Activated CD4-positive, alpha-beta T cell treated with anti-CD3 and anti-CD28 coated beads, Interleukin-2, Interleukin-4, amounts not matched to agents 100 ng/mL and 50 ng/mL, durations not matched to agents 16 hours and 8 hours (primary cell): ENCODE results near the gene ZDHHC8.
A peak's percentile ranks its signal among the peaks of the same experiment; 100 is the strongest.

Source experiments
- DNase-seq: peaks from one replicate; pipeline ENCODE4 v3.0.0-alpha.2; 2020; ENCODE audit warnings: low spot score

ZDHHC8 gene

DNA sequence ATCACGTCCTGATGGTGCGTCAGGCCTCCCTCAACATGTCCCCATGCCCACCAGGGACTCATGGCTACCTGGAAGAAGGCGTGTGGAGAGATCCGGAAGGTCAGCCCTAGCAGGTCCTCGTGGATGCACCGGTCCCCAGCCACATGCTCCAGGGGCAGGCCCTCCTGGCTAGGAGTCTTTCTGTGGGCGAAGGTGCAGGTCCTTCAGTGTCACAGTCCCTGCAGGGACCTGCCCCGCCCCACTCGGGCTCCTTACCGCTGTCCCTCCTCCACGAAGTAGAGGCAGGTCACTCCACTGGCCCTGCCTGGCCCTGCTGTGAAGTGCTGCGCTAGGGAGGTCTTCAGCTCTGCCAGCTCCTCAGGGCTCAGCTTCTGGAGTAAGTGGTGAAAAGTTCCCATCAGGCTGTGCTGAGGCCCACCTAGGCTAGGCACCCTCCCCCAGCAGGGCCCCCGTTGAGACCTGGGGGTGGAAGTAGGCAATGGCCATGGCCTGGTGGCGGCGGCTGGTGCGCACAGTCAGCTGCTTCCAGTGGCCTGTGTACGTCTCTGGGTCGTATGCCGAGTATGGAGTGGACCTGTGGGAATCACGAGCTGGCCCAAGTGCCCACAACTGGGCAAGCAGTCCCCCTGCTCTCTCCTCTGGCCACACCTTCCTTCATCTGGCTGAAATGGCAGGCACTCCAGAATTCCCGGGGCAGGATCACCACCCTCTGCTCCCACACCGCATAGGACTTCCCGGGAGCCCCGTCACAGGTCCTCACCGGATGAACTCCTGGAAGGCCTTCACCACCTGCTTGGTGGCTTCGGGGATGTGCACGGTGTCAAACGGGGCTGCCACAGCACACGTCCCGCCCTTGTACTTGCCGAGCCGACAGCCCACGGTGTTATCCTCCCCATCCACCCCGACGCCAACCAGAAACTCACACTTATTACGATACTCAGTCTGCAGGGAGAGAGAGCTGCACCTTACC is 16.8 kb upstream of the ZDHHC8 start:
- no peak for DNase-seq

DNA sequence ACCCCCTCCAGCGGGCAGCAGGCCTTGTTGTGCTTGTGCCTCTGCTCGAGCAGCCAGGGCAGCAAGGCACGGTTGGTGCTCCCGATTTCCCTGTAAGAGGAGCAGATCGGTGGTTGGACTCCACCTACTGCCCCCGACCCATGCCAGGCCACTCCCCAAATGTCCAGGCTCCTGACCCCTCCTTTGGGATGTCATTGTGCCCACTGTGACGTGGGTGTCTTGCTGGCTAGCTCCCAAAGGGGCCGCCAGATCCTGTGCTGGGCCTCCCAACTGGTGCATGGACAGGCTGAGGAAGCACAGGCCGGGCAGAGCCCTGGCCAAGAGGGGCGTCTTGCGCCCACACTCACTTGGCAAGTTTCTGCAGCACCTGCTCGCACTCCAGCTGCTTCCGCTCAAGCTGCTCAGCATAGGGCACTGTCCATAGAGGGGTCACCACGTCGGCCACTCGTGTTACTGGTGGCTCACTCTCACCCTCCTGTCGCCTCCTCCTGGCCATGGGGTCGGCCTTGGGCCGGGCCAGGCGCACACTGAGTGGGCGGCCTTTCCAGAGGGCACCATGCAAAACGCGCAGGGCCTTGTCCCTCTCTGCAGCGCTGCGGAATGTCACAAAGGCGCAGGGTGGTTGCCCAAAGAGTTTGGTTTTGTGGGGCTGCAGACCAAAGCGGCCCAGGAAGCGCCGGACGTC is 15.8 kb upstream of the ZDHHC8 start, which contains the start of gene RANBP1:
TSS of gene RANBP1 (plus strand) at position 414 of the 685 bp plus-strand sequence. CDS start at position 495, 81 bp downstream.
- DNase-seq = no peak

DNA sequence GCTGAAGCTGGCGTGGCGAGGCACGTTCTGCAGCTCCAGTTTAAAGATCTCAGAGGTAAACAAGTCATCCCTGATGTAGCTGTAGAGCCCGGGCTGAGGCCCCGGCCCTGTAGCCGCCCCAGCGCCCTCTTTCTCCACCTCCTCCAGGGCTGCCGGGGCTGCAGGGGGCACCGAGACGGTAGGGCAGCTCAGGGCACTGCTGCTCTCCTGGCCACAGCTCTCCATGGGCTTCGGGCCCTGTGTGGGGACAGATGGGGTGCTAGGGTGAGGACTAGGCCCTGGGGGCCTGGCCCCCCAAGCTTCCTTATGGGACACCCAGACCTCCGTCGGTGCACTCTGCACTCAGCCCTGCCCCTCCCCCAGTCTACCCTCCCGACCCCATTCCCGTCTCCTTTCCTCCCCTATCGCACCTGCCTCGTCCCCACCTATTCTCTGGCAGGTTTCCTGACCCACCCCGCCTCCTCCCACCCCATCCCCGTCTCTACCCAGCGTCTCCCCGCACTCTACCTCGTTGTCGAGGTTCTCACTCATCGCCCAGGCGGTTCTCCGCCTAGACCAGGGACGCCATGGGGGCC is 15.1 kb upstream of the ZDHHC8 start:
- no peak for DNase-seq

DNA sequence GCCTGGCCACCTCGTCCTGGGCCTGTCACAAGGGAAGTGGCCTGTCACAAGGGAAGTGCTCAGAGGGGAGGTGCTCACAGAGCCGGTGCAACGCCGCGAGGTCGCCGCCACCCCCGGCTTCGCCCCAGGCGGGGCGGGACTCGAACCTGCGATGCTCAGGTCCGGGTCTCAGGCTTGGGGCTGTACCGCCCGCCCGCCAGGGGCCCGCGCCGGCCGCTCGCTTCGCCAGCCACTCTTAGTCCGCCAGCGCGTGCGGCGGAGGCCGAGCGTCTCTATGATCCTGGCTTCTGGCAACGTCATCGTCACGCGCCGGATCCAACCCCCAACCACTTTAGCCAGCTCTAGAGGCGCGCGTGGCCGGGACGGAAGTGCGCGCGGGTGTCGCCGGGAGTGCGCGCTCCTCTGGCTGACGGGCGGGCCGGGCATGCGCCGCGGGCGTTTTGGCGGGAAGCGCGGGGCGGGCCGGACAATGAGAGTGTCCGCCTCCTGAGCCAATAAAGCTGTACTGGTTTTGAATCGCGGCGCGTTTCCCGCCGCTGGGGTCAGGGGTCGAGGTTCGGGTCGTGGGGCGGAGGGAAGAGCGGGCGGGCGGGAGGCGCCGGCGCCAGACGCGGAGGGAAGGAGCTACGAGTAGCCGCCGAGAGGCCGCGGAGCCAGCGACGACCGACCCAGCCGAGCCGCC is 14.5 kb upstream of the ZDHHC8 start, which contains the start of gene TRMT2A:
TSS of gene TRMT2A (minus strand) at position 276 of the 682 bp plus-strand sequence. CDS start 320 bp downstream, outside the sequence.
- peak; percentile 97 for DNase-seq

DNA sequence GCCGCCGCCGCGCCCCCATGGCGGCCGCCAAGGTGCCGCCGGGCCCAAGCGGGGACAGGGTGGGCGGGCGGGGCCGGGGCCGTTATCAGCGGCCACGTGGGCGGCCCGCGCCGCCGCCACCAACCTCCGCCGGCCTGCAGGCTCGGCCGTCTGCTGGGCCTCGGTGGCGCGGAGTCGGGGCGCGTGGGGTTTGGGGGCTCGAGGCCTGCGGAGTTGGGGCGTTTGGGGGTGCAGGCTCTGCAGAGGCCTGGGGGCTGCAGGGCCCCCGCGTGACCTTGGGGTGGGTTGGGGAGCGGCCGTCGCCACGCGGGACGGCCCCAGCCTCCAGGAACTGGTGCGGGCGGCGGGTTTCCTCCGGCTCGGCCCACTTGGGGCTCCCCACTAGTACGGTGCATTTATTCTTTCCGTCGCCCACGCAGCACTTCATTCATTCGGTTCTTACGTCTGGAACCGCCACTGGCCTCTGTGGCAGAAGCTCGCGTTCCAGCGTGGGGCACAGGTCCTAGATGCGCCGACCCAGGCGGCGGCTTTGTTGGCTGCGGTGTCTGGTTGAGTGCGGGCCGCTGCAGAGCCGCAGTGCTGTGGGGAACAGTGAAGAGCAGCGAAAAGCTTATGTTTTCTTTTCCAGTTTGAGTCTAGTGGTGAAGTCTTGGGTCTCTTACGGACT is 13.8 kb upstream of the ZDHHC8 start:
- peak; percentile 44 for DNase-seq

DNA sequence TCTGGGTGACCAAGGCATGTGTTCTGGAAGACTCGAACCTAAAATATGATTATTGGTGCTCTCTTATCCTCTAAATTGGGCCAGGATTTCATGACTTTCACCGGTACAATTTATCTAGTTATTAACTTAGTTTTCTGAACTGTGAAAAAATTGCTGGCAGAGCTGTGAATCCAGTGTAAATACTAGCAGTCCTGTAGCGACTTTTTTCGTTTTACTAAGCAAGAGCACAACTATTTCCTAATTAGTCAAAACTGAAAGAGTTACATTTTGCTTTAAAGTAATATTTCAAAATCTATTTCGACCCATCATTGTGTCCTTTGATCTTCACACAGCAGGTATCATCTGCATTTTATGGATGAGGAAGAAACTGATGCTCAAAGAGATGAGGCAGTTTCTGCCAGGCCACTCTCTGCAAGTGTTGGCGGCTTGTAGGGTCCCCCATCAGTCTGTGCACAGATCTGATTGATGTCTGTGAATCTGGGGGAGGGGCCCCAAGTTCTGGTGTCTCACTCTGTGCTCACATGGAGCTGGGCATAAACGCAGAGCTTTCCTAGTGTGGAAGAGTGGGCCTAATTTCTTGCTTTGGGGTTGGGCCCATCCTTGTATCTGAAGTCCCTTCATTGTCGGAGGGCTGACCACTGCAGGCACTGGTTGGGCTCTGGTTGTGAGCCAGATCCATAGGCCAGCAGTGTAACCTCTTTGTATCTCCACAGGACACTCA is 13.1 kb upstream of the ZDHHC8 start:
- DNase-seq = no peak

DNA sequence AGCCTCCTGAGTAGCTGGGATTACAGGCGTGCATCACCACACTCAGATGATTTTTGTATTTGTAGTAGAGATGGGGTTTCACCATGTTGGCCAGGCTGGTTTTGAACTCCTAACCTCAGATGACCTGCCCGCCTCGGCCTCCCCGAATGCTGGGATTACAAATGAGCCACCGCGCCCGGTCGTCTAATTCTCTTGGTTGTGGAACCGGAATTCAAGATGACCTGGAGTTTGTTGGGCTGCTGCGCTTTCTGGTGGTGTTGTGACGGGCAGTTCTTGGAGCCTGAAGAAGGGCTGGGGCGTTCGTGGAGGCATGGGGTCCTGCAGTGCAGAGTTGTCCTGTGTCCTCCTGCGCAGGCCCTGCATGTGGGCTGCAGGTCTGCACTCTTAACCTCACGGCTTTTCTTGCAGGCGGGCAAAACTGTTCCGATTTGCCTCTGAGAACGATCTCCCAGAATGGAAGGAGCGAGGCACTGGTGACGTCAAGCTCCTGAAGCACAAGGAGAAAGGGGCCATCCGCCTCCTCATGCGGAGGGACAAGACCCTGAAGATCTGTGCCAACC is 9.7 kb upstream of the ZDHHC8 start:
- DNase-seq = no peak

DNA sequence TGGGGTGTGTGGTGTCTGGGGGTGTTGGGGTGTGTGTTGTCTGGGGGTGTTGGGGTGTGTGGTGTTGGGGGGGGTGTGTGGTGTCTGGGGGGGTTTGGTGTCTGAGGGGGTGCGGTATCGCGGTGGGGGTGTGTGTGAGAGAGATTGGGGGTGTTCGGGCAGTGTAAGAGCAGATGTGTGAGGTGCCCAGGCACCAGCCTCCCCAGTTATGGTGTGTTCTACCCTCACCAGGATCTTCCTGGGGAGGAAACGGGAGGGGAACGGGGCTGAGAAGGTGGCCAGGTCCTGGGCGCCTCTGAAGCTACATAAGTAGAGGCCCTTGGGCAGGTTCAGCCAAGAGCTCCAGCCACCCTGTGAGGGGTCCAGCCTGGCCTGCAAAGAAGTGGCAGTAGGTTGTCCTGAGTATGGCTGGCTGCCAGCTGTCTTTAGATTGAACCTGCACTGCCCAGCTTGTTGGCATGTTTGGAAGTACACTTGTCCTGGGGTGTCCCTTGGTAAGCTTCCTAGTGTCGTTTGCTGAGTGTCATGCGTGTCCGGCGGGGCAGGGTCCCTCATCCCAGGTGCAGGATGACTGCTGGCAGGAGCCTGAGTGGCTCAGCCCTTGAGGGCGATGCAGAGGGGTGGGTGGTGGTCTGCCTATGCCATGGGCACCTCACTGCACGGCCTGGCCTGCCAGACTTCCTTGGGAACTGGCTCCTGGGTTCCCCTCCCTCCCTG is 8.1 kb upstream of the ZDHHC8 start:
- no peak for DNase-seq

DNA sequence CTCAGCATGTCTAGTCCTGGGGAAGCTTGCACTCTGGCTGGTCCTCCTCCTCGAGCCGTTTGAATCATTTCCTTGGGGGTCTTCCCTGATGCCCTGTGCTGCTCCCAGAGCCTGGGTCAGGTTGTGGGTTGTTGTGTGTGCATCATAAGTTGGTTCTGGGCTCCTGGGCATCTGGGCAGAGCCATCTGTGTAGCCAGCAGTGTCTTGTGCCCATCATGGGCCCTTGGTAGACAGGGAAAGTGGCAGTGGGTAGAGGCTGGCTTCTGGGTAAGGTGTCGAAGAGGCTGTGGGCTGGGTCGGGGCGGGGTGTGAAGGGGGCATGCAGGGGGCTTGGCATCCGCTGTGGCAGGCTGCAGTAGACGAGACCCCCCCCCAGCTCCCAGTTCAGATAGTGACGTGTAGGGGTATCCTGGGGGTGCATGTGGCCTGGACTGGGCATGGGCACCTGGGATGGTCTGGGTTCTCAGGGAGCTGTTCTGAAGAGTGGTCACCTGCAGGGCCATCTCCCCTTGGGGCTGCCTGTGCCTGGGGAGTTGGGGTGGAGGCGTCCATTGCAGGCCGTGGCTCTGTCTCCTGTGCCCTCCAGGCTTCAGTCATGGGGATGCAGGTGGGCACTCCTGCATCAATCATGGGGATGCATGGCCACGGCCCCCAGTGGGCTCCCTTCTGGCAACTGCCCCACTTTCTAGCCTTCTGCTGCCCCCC is 7.4 kb upstream of the ZDHHC8 start:
- DNase-seq = no peak

DNA sequence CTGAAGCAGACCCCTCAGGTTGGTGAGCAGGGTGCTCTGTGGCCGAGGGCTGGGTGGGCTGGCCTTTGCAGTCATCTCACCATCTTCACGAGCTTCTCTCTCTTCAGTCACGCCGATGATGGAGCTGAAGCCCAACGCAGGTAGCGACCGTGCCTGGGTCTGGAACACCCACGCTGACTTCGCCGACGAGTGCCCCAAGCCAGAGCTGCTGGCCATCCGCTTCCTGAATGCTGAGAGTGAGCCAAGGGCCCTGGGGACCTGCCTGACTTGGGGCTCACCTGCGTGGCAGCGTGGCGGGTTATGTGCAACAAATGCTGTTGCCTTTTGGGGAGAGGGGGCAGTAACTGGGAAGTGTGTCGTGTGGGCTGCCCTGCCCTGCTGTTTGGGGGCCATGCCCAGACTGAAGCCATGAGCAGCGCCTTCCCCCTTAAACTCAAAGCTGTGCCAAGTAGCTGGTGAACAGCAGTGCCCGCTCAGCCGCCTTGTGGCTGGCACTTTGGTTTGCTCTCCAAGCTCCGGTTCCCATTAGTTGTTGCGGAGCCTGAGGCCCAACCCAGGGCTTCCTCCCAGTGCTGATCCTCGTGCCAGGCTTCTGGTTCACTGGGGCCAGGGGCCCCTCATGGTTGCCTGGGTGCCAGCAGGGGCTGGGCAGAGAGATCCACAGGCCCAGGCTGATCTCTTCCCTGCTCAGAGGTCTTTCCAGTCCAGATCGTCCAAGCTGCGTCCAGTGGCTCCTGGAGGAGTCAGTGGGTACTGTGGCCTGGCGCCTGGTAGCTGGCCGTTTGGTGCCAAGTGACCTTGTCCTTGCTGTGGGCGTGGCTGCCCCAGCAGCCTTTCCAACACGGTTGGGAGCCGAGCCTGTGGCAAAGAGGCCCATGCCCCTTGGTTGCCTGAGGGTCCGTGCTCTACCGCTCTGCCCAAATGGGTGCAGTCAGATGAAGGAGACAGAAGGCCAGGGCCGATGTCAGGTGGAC is 6.1 kb upstream of the ZDHHC8 start:
- DNase-seq = no peak

DNA sequence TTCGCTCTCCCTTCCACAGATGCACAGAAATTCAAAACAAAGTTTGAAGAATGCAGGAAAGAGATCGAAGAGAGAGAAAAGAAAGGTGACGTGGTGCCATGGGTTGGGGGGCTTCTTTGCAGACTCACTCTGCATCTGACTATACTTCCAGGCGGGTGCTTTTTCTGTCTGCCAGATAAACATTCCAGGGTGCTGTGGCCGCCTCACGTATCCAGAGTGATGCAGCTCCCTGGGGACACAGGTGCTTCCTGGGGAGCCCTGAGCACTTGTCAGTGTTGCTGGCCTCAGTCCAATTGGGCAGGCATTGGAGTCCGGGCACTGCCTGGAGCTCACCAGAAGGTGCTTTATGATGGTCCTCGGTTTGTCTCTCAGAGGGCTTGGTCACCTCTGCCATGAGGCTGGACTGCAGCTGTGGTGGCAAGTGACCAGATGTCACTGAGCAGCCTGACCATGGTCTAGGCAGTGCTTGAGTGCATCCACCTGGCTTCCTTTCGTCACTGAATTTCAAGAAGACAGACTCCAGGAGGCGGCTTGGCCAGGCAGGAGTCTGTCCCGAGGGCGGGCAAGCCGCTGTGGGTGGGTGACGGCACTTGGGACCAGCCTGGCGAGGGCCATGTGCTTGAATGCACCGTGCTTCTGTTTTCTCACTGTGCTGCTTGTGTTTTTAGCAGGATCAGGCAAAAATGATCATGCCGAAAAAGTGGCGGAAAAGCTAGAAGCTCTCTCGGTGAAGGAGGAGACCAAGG is 5.1 kb upstream of the ZDHHC8 start:
- no peak for DNase-seq

DNA sequence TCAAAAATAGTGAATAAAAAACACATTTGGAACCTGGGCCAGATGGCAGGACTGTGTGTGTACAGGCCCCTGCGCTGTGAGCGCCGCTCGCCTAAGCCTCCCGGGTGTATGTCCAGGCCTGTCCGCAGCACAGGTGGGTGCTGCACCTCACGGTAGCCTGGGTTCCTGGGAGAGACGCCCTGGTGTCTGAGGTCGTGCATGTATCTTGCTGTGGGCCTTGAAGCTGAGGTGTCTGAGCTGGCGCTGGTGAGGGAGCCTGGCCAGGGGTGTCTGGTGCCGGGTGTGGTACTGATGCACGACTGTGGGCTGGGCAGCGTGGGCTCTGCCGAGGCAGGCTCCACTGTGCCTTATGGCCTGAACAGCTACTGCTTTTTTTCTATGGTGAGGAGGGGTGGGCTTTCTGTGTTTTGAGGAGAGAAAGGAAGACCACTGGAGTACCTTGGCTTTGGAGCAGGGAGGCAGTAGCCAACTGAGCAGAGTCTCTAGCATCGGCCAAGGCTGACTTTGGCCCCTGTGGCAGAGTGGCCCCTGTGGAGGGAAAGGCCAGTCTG is 4.2 kb upstream of the ZDHHC8 start:
- DNase-seq = no peak

DNA sequence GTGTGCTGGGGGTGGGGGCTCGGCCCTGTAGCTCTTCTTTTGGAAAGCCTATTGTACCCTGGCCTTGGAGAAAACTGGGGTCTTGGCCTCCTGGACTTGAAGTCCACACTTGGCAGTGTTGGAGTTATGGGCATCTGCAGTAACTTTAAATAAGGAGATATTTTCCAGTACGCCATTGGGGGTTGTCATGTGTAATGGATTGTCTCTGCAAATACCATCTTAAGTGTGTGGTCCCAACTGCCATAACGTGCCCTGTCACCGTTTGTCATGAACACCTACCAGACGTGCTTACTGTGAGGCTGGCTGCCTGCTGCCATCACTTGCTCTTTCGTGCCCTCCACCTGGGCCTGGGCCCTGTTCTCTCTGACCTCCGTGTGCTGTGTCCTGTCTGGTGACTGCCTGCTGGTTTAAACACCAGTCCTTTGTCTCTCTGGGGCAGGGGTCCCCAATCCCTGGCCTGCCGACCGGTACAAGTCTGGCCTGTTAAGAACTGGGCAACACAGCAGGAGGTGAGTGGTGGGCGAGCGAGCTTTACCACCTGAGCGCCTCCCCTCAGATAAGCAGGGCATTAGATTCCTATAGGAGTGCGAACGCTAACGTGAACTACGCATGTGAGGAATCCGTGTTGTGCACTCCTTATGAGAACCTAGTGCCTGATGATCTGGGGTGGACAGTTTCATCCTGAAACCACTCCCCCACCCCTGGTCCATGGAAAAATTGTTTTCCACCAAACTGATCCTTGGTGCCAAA is 3.6 kb upstream of the ZDHHC8 start:
- no peak for DNase-seq

DNA sequence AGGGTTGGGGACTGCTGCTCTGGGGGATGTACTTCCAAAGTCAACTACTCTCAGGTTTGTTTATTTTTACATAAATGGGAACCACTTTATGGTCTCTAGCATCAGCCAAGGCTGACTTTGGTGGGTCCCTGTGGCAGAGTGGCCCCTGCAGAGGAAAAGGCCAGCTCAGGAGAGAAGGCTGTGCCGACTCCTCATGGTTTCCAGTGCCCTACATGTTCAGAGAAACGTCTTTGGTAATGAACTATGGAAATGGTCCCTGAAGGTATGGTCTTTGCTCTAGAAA is 3.0 kb upstream of the ZDHHC8 start:
- no peak for DNase-seq

DNA sequence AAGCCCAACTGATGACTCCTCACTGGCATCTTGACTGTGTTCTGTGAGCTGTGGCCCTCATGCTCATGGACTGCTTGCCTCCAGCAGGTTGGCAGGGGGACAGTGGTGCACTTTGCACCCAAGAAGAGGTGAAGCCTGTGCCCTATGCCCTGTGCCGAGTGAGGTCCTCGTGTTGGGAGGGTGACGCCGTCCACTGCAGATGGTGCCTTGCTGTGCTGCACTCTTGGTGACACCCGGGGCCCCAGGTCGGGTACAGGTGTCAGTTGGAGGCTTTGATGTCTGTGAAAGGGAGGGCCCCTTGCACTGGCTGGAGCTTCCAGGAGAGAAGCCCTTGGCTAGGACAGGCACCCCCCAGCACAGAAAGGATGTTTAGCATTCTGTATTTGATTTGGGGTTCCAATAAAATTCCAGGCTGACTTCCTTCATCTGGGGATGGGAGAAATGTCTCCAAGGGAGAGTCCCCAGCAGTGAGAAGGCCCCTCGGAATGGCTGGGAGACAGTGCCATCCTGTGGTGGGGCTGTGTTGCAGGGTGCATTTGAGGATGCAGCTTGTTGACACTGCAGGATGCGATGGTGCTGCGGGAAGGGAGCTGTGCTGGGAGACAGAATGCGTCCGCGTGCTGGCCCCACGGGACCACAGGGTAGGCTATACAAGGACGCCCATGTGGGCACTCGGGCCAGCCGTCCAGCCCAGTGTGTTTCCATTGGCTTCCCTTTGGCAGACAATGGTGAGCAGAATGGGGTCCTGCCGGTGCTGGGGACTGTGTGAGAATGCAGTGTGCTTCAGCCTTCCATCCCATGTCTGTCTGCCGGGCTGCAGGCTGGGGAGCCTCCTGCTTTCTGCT is 2.5 kb upstream of the ZDHHC8 start:
- peak; percentile 36 for DNase-seq

DNA sequence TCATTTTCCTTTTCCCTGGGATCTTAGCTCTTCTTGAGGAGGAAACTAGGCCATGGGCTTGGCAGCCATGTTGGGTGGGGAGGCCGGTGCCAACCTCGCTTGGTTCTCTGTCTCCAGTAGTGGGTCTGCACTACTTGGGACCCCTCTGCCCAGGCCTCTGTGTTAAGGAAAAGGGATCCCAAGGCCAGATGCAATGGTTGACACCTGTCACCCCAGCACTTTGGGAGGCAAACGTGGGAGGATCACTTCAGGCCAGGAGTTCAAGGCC is 1.9 kb upstream of the ZDHHC8 start:
- no peak for DNase-seq
